Left lung (tissue), 10 donors: ENCODE results near the gene BANP. TPM values are rescaled to one million over a fixed set of nuclear protein-coding genes. Genes with fewer than 3 reads are reported as not detected.

Source experiments
- ATAC-seq: fragments of 200-7000 bp; cut with Tn5 transposase; one replicate; pipeline ENCODE4 v1.9.1; 2020; ENCODE audit warnings: moderate library complexity
- DNase-seq, 4 donors: peaks; one replicate each; pipeline ENCODE4 v3.0.0-alpha.2; 2013 to 2020
- H3K27ac ChIP-seq, 2 donors: fragments of 200-600 bp; sonication (generic) in 1 of 2; one replicate each; pipeline versions ENCODE4 v1.5.0 to v1.8.0; 2020 to 2021
- H3K27me3 ChIP-seq, 2 donors: fragments of 200-600 bp; sonication (generic) in 1 of 2; one replicate each; pipeline versions ENCODE4 v1.5.0 to v1.8.0; 2020 to 2021
- H3K36me3 ChIP-seq, 2 donors: fragments of 200-600 bp; sonication (generic) in 1 of 2; one replicate each; pipeline versions ENCODE4 v1.5.0 to v1.8.0; 2020 to 2021
- H3K4me1 ChIP-seq, 2 donors: fragments of 200-600 bp; one replicate each; pipeline ENCODE4 v1.8.0; 2021
- H3K4me3 ChIP-seq, 2 donors: fragments of 200-600 bp; sonication (generic) in 1 of 2; one replicate each; pipeline versions ENCODE4 v1.5.0 to v1.8.0; 2020 to 2021; ENCODE audit warnings: mild to moderate bottlenecking in 1 of 2
- H3K9me3 ChIP-seq, 2 donors: fragments of 200-600 bp; sonication (generic) in 1 of 2; one replicate each; pipeline versions ENCODE4 v1.5.0 to v1.8.0; 2020 to 2021
- CTCF ChIP-seq, 2 donors: fragments of 200-600 bp; sonication (generic) in 1 of 2; IDR thresholded peaks; one replicate each; pipeline versions ENCODE4 v1.5.0 to v1.8.0; 2021; ENCODE audit warnings: antibody characterized with exemption in 2 of 2
- intact Hi-C, 2 donors: fragments of 100-400 bp; cut with DNase I; formaldehyde crosslinking; loops; one replicate each; pipeline versions ENCODE4 v1.11.2 to v1.14.2; 2022
- polyA plus RNA-seq, 6 donors: library from polyadenylated mRNA; unstranded; fragments of 120-200 nt; gene quantifications; one replicate each; pipeline ENCODE4 v1.2.1, GENCODE V29; 2013; ENCODE audit not compliant: insufficient read length in 6 of 6
- total RNA-seq, 2 donors: library from RNA; stranded (reverse); fragmentation: NEBNext Ultra II Directional; extraction: Animal tissue kit (Norgen Biotek cat#: 25700); gene quantifications; one replicate each; pipeline ENCODE4 v1.2.1, GENCODE V29; 2021
- donor health status: DM: no; HTN: yes; CAD: no.
- donor health status: DM: no; HTN: no; CAD: no.

BANP gene
- total and polyA plus RNA-seq, 8 donors, result 19.3 to 35.9 (median 23.8) TPM

- H3K36me3 ChIP-seq, result peaks cover 0 to 60% of the 10 kb centered on the region in 2 donors
- no peak overlapping the region for H3K4me3 ChIP-seq
- H3K4me1 ChIP-seq, result peaks cover 6 to 7% of the 10 kb centered on the region in 2 donors
- ATAC-seq (no peak), DNase-seq (peak in 1 of 4 donors; percentile 23)
- no peak for TF ChIP-seq CTCF (IDR thresholded peaks at IDR 0.05)
- H3K27ac ChIP-seq, result no peak overlapping the region
- H3K9me3 ChIP-seq, result no peaks in the 10 kb centered on the region
- intact Hi-C loops, result no loop called here
- H3K27me3 ChIP-seq, result no peaks in the 10 kb centered on the region
Measured at GRCh38 chr16:88010343-88010967, 59.2 kb downstream of the BANP start.

DNA sequence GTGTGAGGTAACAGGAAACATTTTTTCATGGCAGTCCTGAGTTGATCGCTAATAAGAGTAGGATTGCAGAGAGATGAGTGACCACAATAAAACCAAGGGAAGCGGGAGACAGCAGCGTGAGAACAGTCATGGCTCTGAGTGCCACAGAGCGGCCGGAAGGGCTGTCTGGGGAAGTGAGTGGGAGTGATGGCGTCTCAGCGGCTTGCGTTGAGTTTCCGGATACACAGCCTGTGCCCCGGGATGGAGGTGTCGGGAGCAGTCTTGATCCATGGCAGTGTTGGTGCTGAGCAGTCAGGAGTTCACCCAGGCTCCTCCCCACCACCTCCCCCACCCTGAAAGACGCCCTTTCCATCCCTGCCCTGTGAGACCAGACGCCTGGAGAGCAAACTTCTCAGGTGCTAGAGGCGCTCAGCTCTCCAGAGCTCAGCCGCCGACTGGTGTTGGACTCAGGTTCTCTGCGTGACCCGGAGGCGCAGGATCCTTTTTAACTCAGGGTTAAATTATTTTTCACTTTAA is 59.8 kb downstream of the BANP start:
- no peak overlapping the region for H3K4me3 ChIP-seq
- no peaks in the 10 kb centered on the region for H3K9me3 ChIP-seq
- H3K27me3 ChIP-seq, result no peaks in the 10 kb centered on the region
- H3K27ac ChIP-seq, result no peak overlapping the region
- TF ChIP-seq CTCF (IDR thresholded peaks at IDR 0.05), result no peak
- intact Hi-C loops, result no loop called here
- H3K36me3 ChIP-seq, result peaks cover 0 to 58% of the 10 kb centered on the region in 2 donors
- no peak for ATAC-seq
- H3K4me1 ChIP-seq, result peaks cover 6 to 7% of the 10 kb centered on the region in 2 donors
- peak in 1 of 4 donors; percentile 46 for DNase-seq

- H3K27me3 ChIP-seq, result no peaks in the 10 kb centered on the region
- H3K36me3 ChIP-seq, result peaks cover 0 to 51% of the 10 kb centered on the region in 2 donors
- no peaks in the 10 kb centered on the region for H3K9me3 ChIP-seq
- H3K4me1 ChIP-seq, result peaks cover 6 to 7% of the 10 kb centered on the region in 2 donors
- DNase-seq, result no peak
- TF ChIP-seq CTCF (IDR thresholded peaks at IDR 0.05), result no peak
- intact Hi-C loops, result no loop called here
- ATAC-seq, result no peak
- H3K27ac ChIP-seq, result no peak overlapping the region
- no peak overlapping the region for H3K4me3 ChIP-seq
Measured at GRCh38 chr16:88012360-88012759, 61.1 kb downstream of the BANP start.

- H3K27me3 ChIP-seq, result no peaks in the 10 kb centered on the region
- no peak for TF ChIP-seq CTCF (IDR thresholded peaks at IDR 0.05)
- H3K36me3 ChIP-seq, result peaks cover 0 to 49% of the 10 kb centered on the region in 2 donors
- H3K4me1 ChIP-seq, result peaks cover 6 to 7% of the 10 kb centered on the region in 2 donors
- ATAC-seq (peak; percentile 86), DNase-seq (peak in 3 of 4 donors; percentile 51 to 81 (median 67))
- no peak overlapping the region for H3K4me3 ChIP-seq
- intact Hi-C loops, result no loop called here
- no peaks in the 10 kb centered on the region for H3K9me3 ChIP-seq
- no peak overlapping the region for H3K27ac ChIP-seq
Measured at GRCh38 chr16:88013091-88013609, 61.9 kb downstream of the BANP start.

GRCh38 chr16:88013766-88014251 is 62.6 kb downstream of the BANP start:
- peaks cover 6 to 7% of the 10 kb centered on the region in 2 donors for H3K4me1 ChIP-seq
- ATAC-seq, result peak; percentile 71
- H3K4me3 ChIP-seq, result no peak overlapping the region
- peak in 1 of 4 donors; percentile 32 for DNase-seq
- H3K9me3 ChIP-seq, result no peaks in the 10 kb centered on the region
- TF ChIP-seq CTCF (IDR thresholded peaks at IDR 0.05), result no peak
- peaks cover 0 to 53% of the 10 kb centered on the region in 2 donors for H3K36me3 ChIP-seq
- H3K27ac ChIP-seq, result no peak overlapping the region
- H3K27me3 ChIP-seq, result no peaks in the 10 kb centered on the region
- intact Hi-C loops, result no loop called here
